ENCODE results near the gene DEFB126. TPM values are rescaled to one million over a fixed set of nuclear protein-coding genes. Genes with fewer than 3 reads are reported as not detected.

DEFB126 gene, protein sequence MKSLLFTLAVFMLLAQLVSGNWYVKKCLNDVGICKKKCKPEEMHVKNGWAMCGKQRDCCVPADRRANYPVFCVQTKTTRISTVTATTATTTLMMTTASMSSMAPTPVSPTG
- total RNA-seq (2016; rRNA removed; fragmentation: Illumina TruSeq; extraction: Trizol) (not detected in 2 replicates), polyA plus RNA-seq (2011; rRNA removed) (not detected in 2 replicates), polyA minus RNA-seq (2011; rRNA and poly(A)+ RNA removed; ENCODE audit: low replicate concordance) (not detected in 2 replicates), Bru-seq, nascent RNA (not detected), BruChase-seq, experiment 1, labeled RNA remaining after a 6-hour chase (not detected), BruChase-seq, experiment 2, labeled RNA remaining after a 2-hour chase (not detected)
- total RNA-seq (2016; cell fraction: cytosol; rRNA removed; fragmentation: Illumina TruSeq; extraction: Trizol; ENCODE audit: low read depth) = not detected in 2 replicates
- total RNA-seq (2016; cell fraction: insoluble cytoplasmic fraction; rRNA removed; fragmentation: Illumina TruSeq; extraction: Trizol) = not detected in 2 replicates
- not detected in 2 replicates for total RNA-seq (2016; cell fraction: membrane; rRNA removed; fragmentation: Illumina TruSeq; extraction: Trizol)
- total RNA-seq (2016; cell fraction: nucleus; rRNA removed; fragmentation: Illumina TruSeq; extraction: Trizol) = not detected in 2 replicates
- not detected in 2 replicates for polyA plus RNA-seq (2011; cell fraction: cytosol; rRNA removed)
- not detected in 2 replicates for polyA plus RNA-seq (2011; cell fraction: nucleus; rRNA removed)
- polyA plus RNA-seq (2012) = not detected in 2 replicates
- not detected in 2 replicates for polyA plus RNA-seq (2016; cell fraction: cytosol; fragmentation: Illumina TruSeq; extraction: Trizol; ENCODE audit: low read depth)
- polyA plus RNA-seq (2016; cell fraction: insoluble cytoplasmic fraction; fragmentation: Illumina TruSeq; extraction: Trizol; ENCODE audit: low read depth) = not detected in 2 replicates
- polyA plus RNA-seq (2016; cell fraction: membrane; fragmentation: Illumina TruSeq; extraction: Trizol; ENCODE audit: low read depth) = not detected in 2 replicates
- polyA plus RNA-seq (2016; cell fraction: nucleus; fragmentation: Illumina TruSeq; extraction: Trizol; ENCODE audit: insufficient read depth, low read depth) = not detected in 2 replicates
- not detected in 2 replicates for polyA minus RNA-seq (2011; cell fraction: cytosol; rRNA and poly(A)+ RNA removed)
- not detected in 2 replicates for polyA minus RNA-seq (2011; cell fraction: nucleus; rRNA and poly(A)+ RNA removed)
- long read RNA-seq, experiment 1 = 0 reads
- long read RNA-seq, experiment 2 = 0 reads

DNA sequence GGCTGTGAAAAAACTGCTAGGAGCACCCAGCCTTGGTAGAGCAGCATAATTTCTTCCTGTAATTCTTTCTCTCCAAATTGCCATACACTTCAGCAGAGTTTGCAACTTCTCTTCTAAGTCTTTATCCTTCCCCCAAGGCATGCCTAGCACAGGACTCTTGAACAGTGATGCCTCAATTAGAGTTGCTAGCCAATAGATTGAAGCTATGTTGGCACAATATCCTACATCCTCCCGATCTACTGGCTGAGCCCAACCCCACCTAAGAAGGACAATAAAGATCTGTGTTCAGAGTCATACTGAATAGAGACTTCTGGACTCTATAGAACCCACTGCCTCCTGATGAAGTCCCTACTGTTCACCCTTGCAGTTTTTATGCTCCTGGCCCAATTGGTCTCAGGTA lies at the start of gene DEFB126:
Gene DEFB126, plus strand, starts transcription at position 301 of the 400 bp plus-strand sequence. Its CDS starts 39 bp downstream, at position 340.
- DNase-seq (ENCODE audit: low spot score) = no peak
- Histone ChIP-seq H3K4me1 (ENCODE audit: insufficient read depth, low read length) (peaks cover 11% of the 10 kb centered on the region), H3K9me3 (ENCODE audit: low read length) (no peaks in the 10 kb centered on the region), H3K9ac (ENCODE audit: insufficient read depth, low read depth, low read length) (no peak within 1 kb of the TSS), H3K27me3 (ENCODE audit: control insufficient read depth in 1 of 2, insufficient read depth in 2 of 2, low read length in 2 of 2) (peaks cover 0 to 12% of the 10 kb centered on the region in 2 experiments; a peak in 2 of 5 replicates), H3K4me3 (replicated peaks in 1 of 3; ENCODE audit: insufficient read depth in 1 of 3, low read depth in 2 of 3, low read length in 3 of 3) (no peak within 1 kb of the TSS), H3K4me2 (ENCODE audit: low read depth, low read length) (no peak within 1 kb of the TSS), H2AFZ (ENCODE audit: low read length) (no peak within 1 kb of the TSS), H3K79me2 (ENCODE audit: insufficient read depth, low read length) (no peaks in the 10 kb centered on the region), H3K27ac (ENCODE audit: extremely low read length, insufficient read depth, low read length) (no peak within 1 kb of the TSS), H4K20me1 (ENCODE audit: insufficient read depth, low read length) (no peaks in the 10 kb centered on the region), H3K36me3 (replicated peaks in 1 of 2; ENCODE audit: control insufficient read depth in 1 of 2, insufficient read depth in 2 of 2, low read length in 2 of 2) (no peaks in the 10 kb centered on the region)
- 0% methylated on average over 1 of the region's 1 CpG for WGBS (ENCODE audit: low lambda C conversion rate)
- in situ Hi-C loops (cut with HindIII; ENCODE audit: extremely low pct_ligation_motif_present, low pct_unique_long_range_greater_than_20kb) (no loop called here), intact Hi-C loops (cut with micrococcal nuclease; ENCODE audit: unreplicated experiment) (no loop called here)
- POLR2A ChIA-PET = no interaction called here
- FAIRE-seq = no peak
- CTCF ChIA-PET (ENCODE audit: low intra/inter-chr PET ratio, low total read pairs) = no interaction called here
- ATAC-seq = no peak
- BruUV-seq (replicated peaks) = no TSS peak
- TF ChIP-seq ZNF430 (CRISPR knock-in tag; IDR thresholded peaks at IDR 0.05) = no peak
- TF ChIP-seq HMG20B (CRISPR knock-in tag; conservative IDR thresholded peaks at IDR 0.05) = no peak
- no peak for TF ChIP-seq ZNF883 (CRISPR knock-in tag; IDR thresholded peaks at IDR 0.05; ENCODE audit: not compliant biosample characterization)
- no peak for TF ChIP-seq ZNF577 (CRISPR knock-in tag; IDR thresholded peaks at IDR 0.05; ENCODE audit: borderline replicate concordance, low read depth)
- TF ChIP-seq ZNF543 (CRISPR knock-in tag; IDR thresholded peaks at IDR 0.05) = no peak
- TF ChIP-seq, protein P1, sequence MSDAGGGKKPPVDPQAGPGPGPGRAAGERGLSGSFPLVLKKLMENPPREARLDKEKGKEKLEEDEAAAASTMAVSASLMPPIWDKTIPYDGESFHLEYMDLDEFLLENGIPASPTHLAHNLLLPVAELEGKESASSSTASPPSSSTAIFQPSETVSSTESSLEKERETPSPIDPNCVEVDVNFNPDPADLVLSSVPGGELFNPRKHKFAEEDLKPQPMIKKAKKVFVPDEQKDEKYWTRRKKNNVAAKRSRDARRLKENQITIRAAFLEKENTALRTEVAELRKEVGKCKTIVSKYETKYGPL (CRISPR knock-in tag; IDR thresholded peaks at IDR 0.05) = no peak
- TF ChIP-seq, protein P2, sequence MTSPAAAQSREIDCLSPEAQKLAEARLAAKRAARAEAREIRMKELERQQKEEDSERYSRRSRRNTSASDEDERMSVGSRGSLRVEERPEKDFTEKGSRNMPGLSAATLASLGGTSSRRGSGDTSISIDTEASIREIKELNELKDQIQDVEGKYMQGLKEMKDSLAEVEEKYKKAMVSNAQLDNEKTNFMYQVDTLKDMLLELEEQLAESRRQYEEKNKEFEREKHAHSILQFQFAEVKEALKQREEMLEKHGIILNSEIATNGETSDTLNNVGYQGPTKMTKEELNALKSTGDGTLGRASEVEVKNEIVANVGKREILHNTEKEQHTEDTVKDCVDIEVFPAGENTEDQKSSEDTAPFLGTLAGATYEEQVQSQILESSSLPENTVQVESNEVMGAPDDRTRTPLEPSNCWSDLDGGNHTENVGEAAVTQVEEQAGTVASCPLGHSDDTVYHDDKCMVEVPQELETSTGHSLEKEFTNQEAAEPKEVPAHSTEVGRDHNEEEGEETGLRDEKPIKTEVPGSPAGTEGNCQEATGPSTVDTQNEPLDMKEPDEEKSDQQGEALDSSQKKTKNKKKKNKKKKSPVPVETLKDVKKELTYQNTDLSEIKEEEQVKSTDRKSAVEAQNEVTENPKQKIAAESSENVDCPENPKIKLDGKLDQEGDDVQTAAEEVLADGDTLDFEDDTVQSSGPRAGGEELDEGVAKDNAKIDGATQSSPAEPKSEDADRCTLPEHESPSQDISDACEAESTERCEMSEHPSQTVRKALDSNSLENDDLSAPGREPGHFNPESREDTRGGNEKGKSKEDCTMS (CRISPR knock-in tag; conservative IDR thresholded peaks at IDR 0.05) = no peak
- TF ChIP-seq, protein P3, sequence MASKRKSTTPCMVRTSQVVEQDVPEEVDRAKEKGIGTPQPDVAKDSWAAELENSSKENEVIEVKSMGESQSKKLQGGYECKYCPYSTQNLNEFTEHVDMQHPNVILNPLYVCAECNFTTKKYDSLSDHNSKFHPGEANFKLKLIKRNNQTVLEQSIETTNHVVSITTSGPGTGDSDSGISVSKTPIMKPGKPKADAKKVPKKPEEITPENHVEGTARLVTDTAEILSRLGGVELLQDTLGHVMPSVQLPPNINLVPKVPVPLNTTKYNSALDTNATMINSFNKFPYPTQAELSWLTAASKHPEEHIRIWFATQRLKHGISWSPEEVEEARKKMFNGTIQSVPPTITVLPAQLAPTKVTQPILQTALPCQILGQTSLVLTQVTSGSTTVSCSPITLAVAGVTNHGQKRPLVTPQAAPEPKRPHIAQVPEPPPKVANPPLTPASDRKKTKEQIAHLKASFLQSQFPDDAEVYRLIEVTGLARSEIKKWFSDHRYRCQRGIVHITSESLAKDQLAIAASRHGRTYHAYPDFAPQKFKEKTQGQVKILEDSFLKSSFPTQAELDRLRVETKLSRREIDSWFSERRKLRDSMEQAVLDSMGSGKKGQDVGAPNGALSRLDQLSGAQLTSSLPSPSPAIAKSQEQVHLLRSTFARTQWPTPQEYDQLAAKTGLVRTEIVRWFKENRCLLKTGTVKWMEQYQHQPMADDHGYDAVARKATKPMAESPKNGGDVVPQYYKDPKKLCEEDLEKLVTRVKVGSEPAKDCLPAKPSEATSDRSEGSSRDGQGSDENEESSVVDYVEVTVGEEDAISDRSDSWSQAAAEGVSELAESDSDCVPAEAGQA (IDR thresholded peaks at IDR 0.05; ENCODE audit: low read depth) = no peak
- TF ChIP-seq, protein P3 (CRISPR knock-in tag; IDR thresholded peaks at IDR 0.05; ENCODE audit: borderline replicate concordance) = no peak

All from HepG2 (cell line).